ENCODE results near the gene METTL13. TPM values are rescaled to one million over a fixed set of nuclear protein-coding genes. Genes with fewer than 3 reads are reported as not detected.

Gene METTL13
- total and polyA plus RNA-seq, 2 of the 4 experiments (the other 2 are of a cell fraction), result 25.1 to 26.3 TPM

DNA sequence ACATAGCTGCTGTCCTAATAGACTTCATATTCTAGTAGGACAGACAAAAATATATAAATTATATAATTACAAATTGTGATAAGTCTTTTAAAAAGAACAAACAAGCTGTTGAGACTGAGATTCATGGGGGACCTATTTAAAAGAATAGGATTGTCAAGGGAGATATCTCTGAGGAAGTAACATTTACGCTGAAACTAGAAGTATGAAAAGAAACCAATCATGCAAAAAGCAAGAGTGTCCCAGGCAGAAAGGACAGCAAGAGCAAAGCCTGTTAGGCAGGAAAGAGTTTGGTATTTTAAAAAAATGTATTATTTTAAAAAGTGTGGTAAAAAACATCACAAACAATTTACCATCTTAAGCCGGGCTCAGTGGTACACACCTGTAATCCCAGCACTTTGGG lies 9.1 kb upstream of the METTL13 start:
- no peak overlapping the region for H2BK15ac ChIP-seq (ENCODE audit: low read depth, low read length)
- ATAC-seq (ENCODE audit: low read depth) (no peak), DNase-seq (no peak)
- H3K4me2 ChIP-seq (ENCODE audit: low read depth, low read length), result no peak overlapping the region
- 100% methylated on average over 1 of the region's 2 CpGs; no CpG with 5 or more reads in 1 of the 2 experiments for WGBS, 2 experiments (ENCODE audit: extremely low coverage in 2 of 2, insufficient read length in 1 of 2)
- no TSS peak for BruUV-seq (replicated peaks)
- no peak overlapping the region for H2BK120ac ChIP-seq (ENCODE audit: low read depth, low read length)
- H3K36me3 ChIP-seq (ENCODE audit: control insufficient read depth, insufficient read depth, low read length), result no peaks in the 10 kb centered on the region
- H4K8ac ChIP-seq (ENCODE audit: low read depth in 2 of 2, low read length in 2 of 2), result no peak overlapping the region
- no peaks in the 10 kb centered on the region for H3K79me1 ChIP-seq (ENCODE audit: low read depth in 1 of 2, low read length in 2 of 2)
- ChIA-PET POLR2A (ENCODE audit: unreplicated experiment) (no interaction called here), CTCF (no interaction called here)
- H3K27ac ChIP-seq (ENCODE audit: insufficient read depth, low read length), result no peak overlapping the region
- no peaks in the 10 kb centered on the region for H4K20me1 ChIP-seq (ENCODE audit: insufficient read depth, low read length)
- H2AK5ac ChIP-seq (ENCODE audit: low read depth, low read length), result no peak overlapping the region
- intact Hi-C loops (cut with micrococcal nuclease), result no loop called here
- H2BK5ac ChIP-seq (ENCODE audit: low read depth, low read length, poor library complexity, severe bottlenecking), result no peak overlapping the region
- dilution Hi-C loops (cut with HindIII; ENCODE audit: low sequenced_read_pairs, unreplicated experiment), result no loop called here
- no peak overlapping the region for H3K56ac ChIP-seq (ENCODE audit: extremely low read depth, insufficient read depth, low read length)
- in situ Hi-C loops (cut with MboI; ENCODE audit: low sequenced_read_pairs), result no loop called here
- no peaks in the 10 kb centered on the region for H3K9me3 ChIP-seq (ENCODE audit: control insufficient read depth, insufficient read depth, low read length)
- H2AK9ac ChIP-seq (replicated peaks; ENCODE audit: low read depth, low read length, poor library complexity), result no peak overlapping the region
- H3K18ac ChIP-seq (ENCODE audit: low read depth, low read length), result no peak overlapping the region
- H3K9ac ChIP-seq (ENCODE audit: low read depth, low read length), result no peak overlapping the region
- H3K14ac ChIP-seq (replicated peaks; ENCODE audit: low read depth, low read length), result no peak overlapping the region
- H3K4me3 ChIP-seq (ENCODE audit: insufficient read depth, low read depth, low read length), result no peak overlapping the region
- no peaks in the 10 kb centered on the region; the same call in 1 of the 2 replicates for H3K4me1 ChIP-seq (ENCODE audit: control insufficient read depth, insufficient read depth, low read length)
- no peaks in the 10 kb centered on the region for H3K27me3 ChIP-seq (ENCODE audit: control insufficient read depth, insufficient read depth, low read length)
- no peak overlapping the region for H4K91ac ChIP-seq (ENCODE audit: insufficient read depth, low read depth, low read length)
- H4K5ac ChIP-seq (ENCODE audit: low read depth, low read length), result no peak overlapping the region
- no peak overlapping the region for H2AFZ ChIP-seq (replicated peaks; ENCODE audit: low read length, poor library complexity)
- H3K4ac ChIP-seq (ENCODE audit: low read depth, low read length), result no peak overlapping the region
- no peaks in the 10 kb centered on the region for H3K9me1 ChIP-seq (ENCODE audit: insufficient read depth, low read length)
- no peak overlapping the region for H3K23ac ChIP-seq (ENCODE audit: low read depth, low read length)
- H2BK20ac ChIP-seq (ENCODE audit: low read depth, low read length), result no peak overlapping the region
- TF ChIP-seq RCOR1 (IDR thresholded peaks at IDR 0.05; ENCODE audit: insufficient replicate concordance, low read length) (no peak), RFX5 (IDR thresholded peaks at IDR 0.05; ENCODE audit: low read depth, low read length) (no peak)
